Measurements from ENCODE around the gene SLC7A10. TPM values are rescaled to one million over a fixed set of nuclear protein-coding genes. Genes with fewer than 3 reads are reported as not detected.

Gene SLC7A10
- polyA plus RNA-seq, 1 donor from 2014 or later, result not detected

- Histone ChIP-seq H3F3A (ENCODE audit: insufficient read depth, low read length, poor library complexity, severe bottlenecking) (no peaks in the 10 kb centered on the region), H3K79me2 (replicated peaks; ENCODE audit: insufficient read depth, low read length) (no peaks in the 10 kb centered on the region), H3K9me3 (ENCODE audit: low read length) (no peaks in the 10 kb centered on the region), H3K4me2 (ENCODE audit: low read length) (no peak overlapping the region), H2AFZ (ENCODE audit: low read depth, low read length) (no peak overlapping the region), H3K36me3 (ENCODE audit: insufficient read depth, low read length) (no peaks in the 10 kb centered on the region), H3K27me3 (ENCODE audit: insufficient read depth, low read depth, low read length) (no peaks in the 10 kb centered on the region), H4K20me1 (ENCODE audit: insufficient read depth) (no peaks in the 10 kb centered on the region), H3K9ac (ENCODE audit: low read length) (no peak overlapping the region), H3K27ac (ENCODE audit: low read length) (no peak overlapping the region), H3K4me3 (ENCODE audit: low read length) (no peak overlapping the region), H3K9me2 (ENCODE audit: insufficient read depth, low read length) (no peaks in the 10 kb centered on the region)
- TF ChIP-seq EZH2 (IDR thresholded peaks at IDR 0.05; ENCODE audit: borderline replicate concordance, insufficient read depth, low read length, poor library complexity, severe bottlenecking) (no peak), REST (IDR thresholded peaks at IDR 0.05; ENCODE audit: borderline replicate concordance) (no peak), EP300 (conservative IDR thresholded peaks at IDR 0.05; ENCODE audit: poor library complexity, severe bottlenecking) (no peak), TAF1 (IDR thresholded peaks at IDR 0.05; ENCODE audit: low read depth) (no peak), CTCF (IDR thresholded peaks at IDR 0.05; ENCODE audit: poor library complexity, severe bottlenecking) (no peak), SMC3 (conservative IDR thresholded peaks at IDR 0.05; ENCODE audit: poor library complexity) (no peak), POLR2AphosphoS5 (IDR thresholded peaks at IDR 0.05) (no peak), RAD21 (conservative IDR thresholded peaks at IDR 0.05) (no peak), MXI1 (conservative IDR thresholded peaks at IDR 0.05; ENCODE audit: poor library complexity, severe bottlenecking) (no peak)
These were observed 11.2 kb upstream of the SLC7A10 start for GRCh38 chr19:33236696-33237390.

GRCh38 chr19:33235996-33236350, 10.3 kb upstream of the SLC7A10 start:
- Histone ChIP-seq H4K20me1 (ENCODE audit: insufficient read depth) (no peaks in the 10 kb centered on the region), H2AFZ (ENCODE audit: low read depth, low read length) (no peak overlapping the region), H3F3A (ENCODE audit: insufficient read depth, low read length, poor library complexity, severe bottlenecking) (no peaks in the 10 kb centered on the region), H3K4me2 (ENCODE audit: low read length) (no peak overlapping the region), H3K27ac (ENCODE audit: low read length) (no peak overlapping the region), H3K79me2 (replicated peaks; ENCODE audit: insufficient read depth, low read length) (no peaks in the 10 kb centered on the region), H3K9me3 (ENCODE audit: low read length) (no peaks in the 10 kb centered on the region), H3K27me3 (ENCODE audit: insufficient read depth, low read depth, low read length) (no peaks in the 10 kb centered on the region), H3K36me3 (ENCODE audit: insufficient read depth, low read length) (no peaks in the 10 kb centered on the region), H3K4me3 (ENCODE audit: low read length) (no peak overlapping the region), H3K9me2 (ENCODE audit: insufficient read depth, low read length) (no peaks in the 10 kb centered on the region), H3K9ac (ENCODE audit: low read length) (no peak overlapping the region)
- no peak for TF ChIP-seq POLR2AphosphoS5 (IDR thresholded peaks at IDR 0.05)
- no peak for TF ChIP-seq CTCF (IDR thresholded peaks at IDR 0.05; ENCODE audit: poor library complexity, severe bottlenecking)
- TF ChIP-seq REST (IDR thresholded peaks at IDR 0.05; ENCODE audit: borderline replicate concordance), result no peak
- TF ChIP-seq TAF1 (IDR thresholded peaks at IDR 0.05; ENCODE audit: low read depth), result no peak

Data from neural cell (in vitro differentiated cells).